Activated CD8-positive, alpha-beta memory T cell treated with anti-CD3 and anti-CD28 coated beads, Interleukin-2, amount 50 U/mL, for 1 hour (primary cell): ENCODE data around the gene ZCWPW1.

ENCODE experiments used
- DNase-seq: peaks from one replicate; pipeline ENCODE4 v3.0.0-alpha.2; 2020; ENCODE audit errors: extremely low read depth

The ZCWPW1 gene

DNA sequence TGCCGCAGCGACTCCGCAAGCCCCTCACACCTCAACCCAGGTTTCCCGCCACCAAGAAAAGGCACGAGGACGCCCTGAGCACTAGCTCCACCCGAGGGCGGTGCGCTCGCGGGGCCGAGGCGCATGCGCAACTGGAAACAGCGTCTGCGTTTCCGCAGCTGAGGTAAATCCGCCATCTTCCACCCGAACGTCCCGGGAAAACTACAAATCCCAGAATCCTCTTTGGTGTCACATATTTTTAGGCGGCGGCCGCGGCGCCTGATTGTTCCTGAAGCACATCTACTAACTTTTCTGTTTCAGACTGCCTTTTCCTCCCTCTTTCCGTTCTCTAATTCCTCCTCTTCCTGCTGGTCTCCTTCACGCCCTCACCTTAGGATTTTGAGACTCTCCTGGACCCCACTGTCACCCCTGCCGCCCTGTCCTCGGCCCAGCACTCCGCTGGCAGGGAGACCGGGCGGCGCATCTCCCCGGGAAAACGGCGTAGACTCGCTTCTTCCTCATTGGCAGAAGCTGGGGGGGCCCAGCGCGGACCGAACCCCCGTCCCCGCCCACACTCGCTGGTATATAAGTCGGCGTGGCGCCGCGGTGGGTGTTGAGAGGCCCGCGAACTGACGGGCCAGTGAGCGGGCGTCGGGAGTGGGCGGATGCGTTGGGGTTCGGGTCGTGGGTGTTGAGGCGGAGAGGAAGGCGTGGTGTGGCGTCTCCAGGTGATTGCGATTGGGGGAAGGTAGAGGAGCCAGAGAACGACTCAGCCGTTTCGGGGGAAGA is at the start of gene ZCWPW1:
ZCWPW1 (minus strand) TSS at position 505 of the 768 bp plus-strand sequence. CDS start 8,054 bp downstream, outside the sequence.
- DNase-seq = peak; percentile 92

DNA sequence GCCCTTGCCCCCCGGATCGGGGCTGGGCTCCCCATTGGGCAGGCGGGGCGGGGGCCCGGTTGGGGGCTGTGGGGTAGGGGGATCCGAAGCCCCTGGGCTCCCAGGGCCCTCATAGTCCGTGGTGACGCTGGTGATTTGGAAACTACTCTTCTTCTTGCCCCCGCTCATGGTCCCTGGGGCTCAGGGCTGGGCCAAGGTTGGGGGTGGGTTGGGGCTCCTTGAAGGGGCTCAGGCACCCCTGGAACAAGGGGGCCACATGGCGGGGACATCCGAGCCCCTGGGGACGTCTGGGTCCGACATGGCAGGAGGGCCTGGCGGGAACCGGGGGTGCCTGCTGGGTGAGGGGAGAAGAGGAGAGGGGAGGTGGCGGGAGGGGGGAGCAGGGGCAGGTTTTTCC is 49.4 kb upstream of the ZCWPW1 start:
- DNase-seq = no peak

DNA sequence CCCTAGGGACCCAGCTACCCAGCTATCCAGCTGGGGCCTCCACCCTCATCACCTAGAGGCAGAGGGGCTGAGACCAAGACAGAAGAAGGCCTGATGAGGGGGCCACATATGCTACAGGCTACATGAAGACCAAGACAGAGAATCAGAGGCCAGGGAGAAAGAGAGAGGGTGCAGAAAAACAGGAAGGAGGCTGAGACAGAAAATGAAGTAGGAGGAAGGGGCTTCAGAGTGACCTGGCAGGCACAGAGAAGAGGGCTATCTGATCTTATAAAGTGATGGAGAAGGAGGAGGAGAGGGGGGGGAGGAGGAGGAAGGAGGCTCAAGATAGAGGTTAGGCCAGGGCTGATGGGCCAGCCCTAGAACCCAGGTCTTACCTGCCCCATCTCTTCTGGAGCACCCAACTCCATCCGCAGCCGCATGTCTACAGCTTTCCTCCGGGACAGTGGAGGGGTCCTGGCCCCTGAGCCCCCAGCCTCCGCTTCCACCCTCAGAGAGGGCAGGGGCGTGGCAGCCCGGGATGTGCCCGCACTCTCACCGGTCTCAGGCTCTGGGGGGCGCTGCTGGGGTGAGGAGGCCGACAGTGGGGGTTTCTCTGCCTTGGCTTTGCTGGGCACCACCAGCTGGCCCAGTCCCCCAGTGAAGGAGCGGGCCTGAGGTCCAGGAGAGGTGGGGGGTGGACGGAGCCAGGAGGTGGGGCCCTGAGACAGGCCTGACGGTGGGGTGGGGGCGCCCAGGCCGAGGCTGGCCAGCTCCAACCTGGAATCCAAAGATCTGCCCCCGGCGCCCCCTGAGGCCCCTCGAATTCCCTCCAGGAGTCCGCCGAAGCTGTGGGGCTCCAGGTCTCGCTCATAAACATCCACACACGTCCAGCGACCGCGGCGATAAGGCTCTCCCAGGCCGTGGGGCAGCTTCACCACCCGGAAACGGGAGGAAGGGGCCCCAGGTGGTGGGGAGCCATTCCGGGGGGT is 48.7 kb upstream of the ZCWPW1 start:
- no peak for DNase-seq

- no peak for DNase-seq
Measured at GRCh38 chr7:100476101-100476780, 47.7 kb upstream of the ZCWPW1 start.

- no peak for DNase-seq
Measured at GRCh38 chr7:100475549-100475948, 47.0 kb upstream of the ZCWPW1 start.

- no peak for DNase-seq
Measured at GRCh38 chr7:100472854-100473499, 44.5 kb upstream of the ZCWPW1 start.

- no peak for DNase-seq
Measured at GRCh38 chr7:100472121-100472851, 43.8 kb upstream of the ZCWPW1 start.

- no peak for DNase-seq
Measured at GRCh38 chr7:100471021-100471420, 42.5 kb upstream of the ZCWPW1 start.

DNA sequence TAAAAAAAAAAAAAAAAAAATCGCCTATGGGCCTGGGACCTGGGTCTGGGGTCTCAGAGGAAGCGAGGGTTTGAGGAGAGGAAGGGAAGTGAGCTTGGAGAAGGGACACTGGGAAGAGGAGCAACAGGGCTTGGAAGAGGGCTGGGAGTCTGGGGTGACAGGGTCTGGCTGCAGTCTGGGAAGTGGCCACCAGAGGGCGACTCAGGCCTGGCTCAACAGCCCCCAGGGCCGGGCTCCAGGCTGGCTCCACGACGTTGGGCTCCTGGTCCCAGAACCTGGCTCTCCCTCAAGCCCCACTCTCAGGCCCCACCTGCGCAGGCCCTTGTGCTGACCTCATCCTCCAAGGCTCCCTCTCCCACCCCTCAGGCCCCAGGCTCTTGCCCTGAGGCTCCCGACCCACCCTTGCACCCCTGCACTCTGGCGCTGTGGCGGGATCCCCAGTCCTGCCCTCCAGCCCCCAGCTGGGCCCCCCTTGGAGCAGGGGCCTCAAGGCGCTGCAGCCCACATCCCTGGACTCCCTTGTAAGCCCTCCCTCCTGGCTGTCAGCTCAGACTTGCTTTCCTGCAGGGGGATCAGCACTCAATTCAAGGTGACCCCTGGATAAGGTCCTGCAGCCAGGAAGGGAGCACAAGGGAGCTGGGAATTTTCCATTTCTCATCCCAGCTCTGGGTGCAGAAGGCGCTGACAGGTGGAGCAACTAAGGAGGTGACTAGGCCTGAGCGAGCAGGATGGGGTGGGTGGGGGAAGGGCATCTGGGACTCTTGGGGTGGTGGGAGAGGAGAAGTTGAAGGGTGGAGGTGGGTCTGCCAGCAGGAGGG is 40.9 kb upstream of the ZCWPW1 start:
- DNase-seq = peak; percentile 30

DNA sequence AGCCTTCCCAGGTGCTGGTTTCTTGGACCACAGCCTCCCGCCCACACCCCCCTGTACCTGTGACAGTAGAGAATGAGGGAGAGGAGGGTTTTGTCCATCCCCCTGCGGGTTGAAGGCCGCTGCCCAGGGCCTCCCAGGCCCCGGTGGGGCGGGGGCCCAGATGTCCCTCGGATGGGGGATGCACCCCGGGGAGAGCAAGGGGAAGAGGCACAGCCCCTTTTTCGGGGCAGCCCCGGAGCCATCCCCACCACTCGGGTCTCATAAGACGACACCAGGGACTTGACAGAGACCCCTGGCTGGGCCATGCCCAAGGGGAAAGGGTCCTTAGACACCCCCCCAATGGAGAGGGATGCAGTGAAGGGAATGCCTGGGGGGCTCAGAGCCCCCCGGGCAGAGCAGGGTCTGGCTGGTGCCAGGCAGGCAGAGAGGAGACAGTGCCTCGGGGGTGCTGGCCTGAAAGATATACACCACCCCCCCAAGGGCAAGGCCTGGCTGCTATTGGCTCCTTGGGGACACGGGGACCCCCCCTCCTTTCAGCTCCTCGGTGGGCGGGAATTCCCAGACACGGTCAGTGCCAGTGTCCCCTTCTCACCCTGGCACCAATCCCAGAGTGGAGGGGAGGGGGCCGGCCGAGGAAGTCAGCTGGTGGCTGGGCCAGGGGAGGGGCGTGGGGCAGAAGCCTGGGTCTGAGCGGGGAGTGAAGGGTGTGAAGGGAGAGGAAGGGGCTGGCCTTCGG is 39.3 kb upstream of the ZCWPW1 start:
- no peak for DNase-seq

- DNase-seq = no peak
Measured at GRCh38 chr7:100466653-100467605, 38.4 kb upstream of the ZCWPW1 start.

GRCh38 chr7:100465702-100466311 is 37.3 kb upstream of the ZCWPW1 start:
- no peak for DNase-seq

- no peak for DNase-seq
Measured at GRCh38 chr7:100465299-100465698, 36.8 kb upstream of the ZCWPW1 start.

DNA sequence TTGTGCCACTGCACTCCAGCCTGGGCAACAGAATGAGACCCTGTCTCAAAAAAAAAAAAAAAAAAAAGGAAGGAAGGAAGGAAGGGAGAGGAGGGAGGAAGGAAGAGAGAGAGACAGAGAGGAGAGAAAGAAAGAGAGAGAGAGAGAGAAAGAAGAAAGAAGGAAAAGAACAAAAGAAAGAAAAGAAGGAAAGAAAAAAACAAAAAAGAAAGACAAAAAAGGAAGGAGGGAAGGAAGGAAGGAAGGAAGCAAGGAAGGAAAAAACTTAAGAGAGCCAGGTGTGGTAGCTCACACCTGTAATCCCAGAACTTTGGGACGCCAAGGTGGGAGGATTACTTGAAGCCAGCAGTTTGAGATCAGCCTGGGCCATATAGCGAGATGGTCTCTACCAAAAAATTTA is 36.3 kb upstream of the ZCWPW1 start:
- DNase-seq = no peak

DNA sequence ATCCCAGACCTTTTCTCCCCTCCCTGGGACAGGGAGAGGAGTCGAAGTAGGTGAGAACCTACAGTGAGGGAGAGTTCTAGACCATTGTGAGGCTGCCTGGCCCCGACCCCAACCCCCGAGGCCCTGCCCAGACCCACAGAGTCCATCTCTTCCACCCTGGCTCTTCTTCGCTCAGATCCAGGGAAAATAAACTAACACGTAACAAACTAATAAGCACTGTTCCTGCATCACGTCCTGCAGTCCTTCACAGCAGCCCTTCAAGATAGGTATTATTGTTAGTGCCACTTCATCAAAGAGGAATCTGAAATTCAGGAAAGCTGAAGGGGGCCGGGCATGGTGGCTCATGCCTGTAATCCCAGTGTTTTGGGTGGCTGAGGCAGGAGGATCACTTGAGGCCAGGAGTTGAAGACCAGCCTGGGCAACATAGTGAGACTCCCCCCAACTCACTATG is 35.7 kb upstream of the ZCWPW1 start, which contains the start of gene SPACDR:
SPACDR (minus strand) TSS at position 51 of the 451 bp plus-strand sequence. CDS start 235 bp downstream, outside the sequence.
- DNase-seq = no peak

DNA sequence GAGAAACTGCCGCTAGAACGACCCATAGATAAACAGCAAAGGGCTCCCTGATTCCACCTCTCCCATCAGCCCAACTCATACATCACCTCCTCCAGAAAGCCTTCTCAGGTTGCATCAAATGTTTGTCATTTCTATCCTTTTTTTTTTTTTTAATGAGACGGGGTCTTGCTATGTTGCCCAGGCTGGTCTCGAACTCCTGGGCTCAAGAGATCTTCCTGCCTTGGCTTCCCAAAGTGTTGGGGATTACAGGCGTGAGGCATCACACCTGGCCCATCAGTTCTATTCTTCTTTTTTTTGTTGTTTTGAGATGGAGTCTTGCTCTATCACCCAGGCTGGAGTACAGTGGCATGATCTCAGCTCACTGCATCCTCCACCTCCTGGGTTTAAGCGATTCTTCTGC is 28.5 kb upstream of the ZCWPW1 start:
- no peak for DNase-seq

- DNase-seq = no peak
Measured at GRCh38 chr7:100456562-100456961, 28.1 kb upstream of the ZCWPW1 start.

DNA sequence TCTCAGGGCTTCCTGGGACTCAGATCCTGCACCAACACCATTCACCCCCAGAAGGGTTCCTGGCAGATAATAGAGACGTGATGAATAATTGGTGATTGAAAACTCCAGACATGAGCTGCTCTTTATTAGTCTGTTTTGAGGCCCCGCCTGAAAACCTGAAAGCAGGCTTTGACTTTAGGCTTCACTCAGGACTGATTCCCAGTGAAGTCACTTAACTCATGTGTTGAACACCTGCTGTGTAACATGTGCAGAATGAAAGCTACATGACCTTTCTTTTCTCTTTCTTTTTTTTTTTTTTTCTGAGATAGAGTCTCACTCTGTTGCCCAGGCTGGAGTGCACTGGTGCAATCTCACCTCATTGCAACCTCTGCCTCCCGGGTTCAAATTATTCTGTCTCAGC is 26.7 kb upstream of the ZCWPW1 start:
- no peak for DNase-seq
